A673 (cell line): Measurements from ENCODE around the gene PDE8A.

ENCODE experiments used
- CTCF ChIP-seq: fragments of 300-800, 200-600 bp; sonication (generic); conservative IDR thresholded peaks from 2 replicates; pipeline ENCODE4 v1.5.1; 2017; ENCODE audit warnings: low read depth, mild to moderate bottlenecking, antibody characterized with exemption, low read length, moderate library complexity, mixed read lengths
- EZH2 ChIP-seq: fragments of 200-600 bp; sonication (generic); IDR thresholded peaks from 2 replicates; pipeline ENCODE4 v1.6.1; 2017; ENCODE audit warnings: borderline replicate concordance, low read depth, mild to moderate bottlenecking, mixed read lengths, antibody characterized with exemption, low read length; ENCODE audit not compliant: poor library complexity, severe bottlenecking

- TF ChIP-seq CTCF, result no peak
- TF ChIP-seq EZH2, result no peak
Measured at GRCh38 chr15:85151861-85152260, 170.2 kb downstream of the PDE8A start.
